ENCODE results near the gene ILK. TPM values are rescaled to one million over a fixed set of nuclear protein-coding genes. Genes with fewer than 3 reads are reported as not detected.
A peak's percentile ranks its signal among the peaks of the same experiment; 100 is the strongest.

The ILK gene
- total and polyA plus RNA-seq, 2 of the 13 experiments (the other 11 are each of a cell fraction or from before 2014, with no cell fraction given), result 70.3 to 108 TPM

GRCh38 chr11:6612213-6613041 lies 8.9 kb downstream of the ILK start, which contains the start of gene TAF10 (continued):
- TF ChIP-seq ZNF674 (CRISPR knock-in tag; IDR thresholded peaks at IDR 0.05; ENCODE audit: low read depth) (no peak), SYNCRIP (IDR thresholded peaks at IDR 0.05; ENCODE audit: insufficient read depth, low read depth, low read length) (no peak), ZNF878 (CRISPR knock-in tag; IDR thresholded peaks at IDR 0.05) (no peak), BORCS8-MEF2B (CRISPR knock-in tag; IDR thresholded peaks at IDR 0.05) (no peak; the same call in 1 of the 2 replicates), PLRG1 (conservative IDR thresholded peaks at IDR 0.05) (no peak), ZNF784 (CRISPR knock-in tag; IDR thresholded peaks at IDR 0.05; ENCODE audit: borderline replicate concordance) (no peak), KLF11 (CRISPR knock-in tag; IDR thresholded peaks at IDR 0.05) (no peak), ZNF451 (CRISPR knock-in tag; IDR thresholded peaks at IDR 0.05) (peak; percentile 70; the same call in 1 of the 2 replicates), KLF16 (CRISPR knock-in tag; IDR thresholded peaks at IDR 0.05) (peak; percentile 43 to 65; a peak in 2 of 4 replicates), ZNF142 (CRISPR knock-in tag; IDR thresholded peaks at IDR 0.05) (no peak)
